Mesenchymal stem cell (in vitro differentiated cells and primary cell): ENCODE measurements around the gene ERCC4.

Experiments
- DNase-seq: peaks from one replicate; pipeline ENCODE4 v3.0.0-alpha.2; 2013
- H2AFZ ChIP-seq: one replicate; pipeline ENCODE4 v1.6.1; 2013; ENCODE audit warnings: low read depth, mild to moderate bottlenecking, control low read depth, inconsistent platforms, low read length, moderate library complexity
- H2AK5ac ChIP-seq: 2 replicates; pipeline ENCODE4 v1.6.1; 2013; ENCODE audit warnings: low read length, moderate library complexity, mild to moderate bottlenecking, inconsistent platforms; ENCODE audit not compliant: severe bottlenecking
- H2BK120ac ChIP-seq: one replicate; pipeline ENCODE4 v1.6.1; 2013; ENCODE audit warnings: low read depth, mild to moderate bottlenecking, inconsistent platforms, low read length, moderate library complexity
- H2BK12ac ChIP-seq, 2 experiments: one replicate each; pipeline ENCODE4 v1.6.1; 2013; ENCODE audit warnings: inconsistent platforms in 2 of 2, low read length in 2 of 2, mild to moderate bottlenecking in 2 of 2, moderate library complexity in 2 of 2, control low read depth in 1 of 2
- H2BK15ac ChIP-seq: one replicate; pipeline ENCODE4 v1.6.1; 2013; ENCODE audit warnings: mild to moderate bottlenecking, low read depth, inconsistent platforms; ENCODE audit not compliant: poor library complexity, severe bottlenecking
- H2BK5ac ChIP-seq: 2 replicates; pipeline ENCODE4 v1.6.1; 2013; ENCODE audit warnings: low read depth, mild to moderate bottlenecking, low read length, control low read depth, inconsistent platforms; ENCODE audit not compliant: poor library complexity, severe bottlenecking
- H3K14ac ChIP-seq, 2 experiments: one replicate each; pipeline ENCODE4 v1.6.1; 2013; ENCODE audit warnings: inconsistent platforms in 2 of 2, low read length in 2 of 2, control low read depth in 1 of 2, mild to moderate bottlenecking in 1 of 2, moderate library complexity in 1 of 2
- H3K18ac ChIP-seq, 2 experiments: one replicate each; pipeline ENCODE4 v1.6.1; 2013; ENCODE audit warnings: inconsistent platforms in 2 of 2, low read length in 2 of 2, control low read depth in 1 of 2, low read depth in 1 of 2, mild to moderate bottlenecking in 1 of 2
- H3K23ac ChIP-seq, 2 experiments: one replicate each; pipeline ENCODE4 v1.6.1; 2013; ENCODE audit warnings: inconsistent platforms in 2 of 2, low read length in 2 of 2, mild to moderate bottlenecking in 2 of 2, moderate library complexity in 2 of 2, control low read depth in 1 of 2
- H3K27ac ChIP-seq: 2 replicates; pipeline ENCODE4 v1.5.1; 2013; ENCODE audit warnings: mild to moderate bottlenecking, moderate library complexity, low read length, control low read depth, inconsistent platforms; ENCODE audit not compliant: poor library complexity, severe bottlenecking
- H3K27me3 ChIP-seq, 2 experiments: 2 replicates each; pipeline versions ENCODE4 v1.6.1 to v1.7.0; 2013; ENCODE audit warnings: low read length in 2 of 2, mild to moderate bottlenecking in 2 of 2, moderate library complexity in 2 of 2, control low read depth in 1 of 2, inconsistent platforms in 1 of 2; ENCODE audit not compliant: control insufficient read depth in 1 of 2, insufficient read depth in 1 of 2
- H3K36me3 ChIP-seq, 2 experiments: 2 replicates each; pipeline versions ENCODE4 v1.6.1 to v1.7.0; 2013; ENCODE audit warnings: low read length in 2 of 2, control low read depth in 1 of 2, inconsistent platforms in 1 of 2, low read depth in 1 of 2, mild to moderate bottlenecking in 1 of 2; ENCODE audit not compliant: insufficient read depth in 2 of 2, control insufficient read depth in 1 of 2
- H3K4ac ChIP-seq, 2 experiments: one replicate each; pipeline ENCODE4 v1.6.1; 2013; ENCODE audit warnings: inconsistent platforms in 2 of 2, low read length in 2 of 2, mild to moderate bottlenecking in 2 of 2, moderate library complexity in 2 of 2, control low read depth in 1 of 2, low read depth in 1 of 2
- H3K4me1 ChIP-seq: 2 replicates; pipeline ENCODE4 v1.6.1; 2013; ENCODE audit warnings: low read depth, low read length, control low read depth; ENCODE audit not compliant: control insufficient read depth, insufficient read depth
- H3K4me2 ChIP-seq: 2 replicates; pipeline ENCODE4 v1.6.1; 2013; ENCODE audit warnings: low read length, mild to moderate bottlenecking, inconsistent platforms; ENCODE audit not compliant: poor library complexity, severe bottlenecking
- H3K4me3 ChIP-seq, 2 experiments: 2 replicates each; pipeline versions ENCODE4 v1.5.1 to v1.7.0; 2013; ENCODE audit warnings: low read length in 2 of 2, mild to moderate bottlenecking in 2 of 2, control low read depth in 1 of 2, low read depth in 1 of 2; ENCODE audit not compliant: insufficient read depth in 1 of 2
- H3K79me1 ChIP-seq: replicated peaks from 2 replicates; pipeline ENCODE4 v1.6.1; 2013; ENCODE audit warnings: mild to moderate bottlenecking, control low read depth, low read length, inconsistent platforms; ENCODE audit not compliant: poor library complexity, severe bottlenecking
- H3K9ac ChIP-seq: 2 replicates; pipeline ENCODE4 v1.7.0; 2013; ENCODE audit warnings: mild to moderate bottlenecking, low read length, moderate library complexity
- H3K9me3 ChIP-seq: 2 replicates; pipeline ENCODE4 v1.7.0; 2013; ENCODE audit warnings: mild to moderate bottlenecking, low read length; ENCODE audit not compliant: control insufficient read depth
- H4K8ac ChIP-seq: one replicate; pipeline ENCODE4 v1.6.1; 2013; ENCODE audit warnings: inconsistent platforms, mild to moderate bottlenecking, low read length, moderate library complexity
- H4K91ac ChIP-seq: one replicate; pipeline ENCODE4 v1.6.1; 2013; ENCODE audit warnings: mild to moderate bottlenecking, low read length, inconsistent platforms
- WGBS: methylation state at CpG from one replicate; pipeline ENCODE4 v1.1.7; 2013; ENCODE audit warnings: mixed read lengths; 5-methylcytosine and 5-hydroxymethylcytosine counted together

Gene ERCC4

GRCh38 chr16:13940397-13940933 is 20.5 kb downstream of the ERCC4 start:
- 95% methylated on average over 3 of the region's 3 CpGs for WGBS

DNA sequence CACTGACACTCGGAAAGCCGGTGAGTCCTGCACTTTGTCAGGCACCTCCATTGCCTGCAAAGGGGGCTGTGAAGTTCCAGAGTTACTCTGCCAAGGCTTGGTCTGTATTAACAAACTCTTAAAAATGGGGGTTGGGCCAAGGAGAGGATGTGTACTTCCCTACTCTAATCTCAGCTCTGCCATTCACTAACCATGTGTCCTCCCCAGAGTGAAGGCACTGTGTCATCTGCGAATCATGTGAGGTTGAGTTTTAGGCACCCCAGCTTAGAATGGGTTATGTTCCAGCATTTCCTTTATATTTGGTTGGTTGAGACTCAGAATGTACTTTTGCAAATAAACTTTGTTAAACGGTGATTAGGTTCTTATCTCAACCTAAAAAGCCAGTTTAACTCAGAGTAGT is 24.9 kb downstream of the ERCC4 start:
- Histone ChIP-seq H2AFZ (no peak overlapping the region), H2AK5ac (no peak overlapping the region), H3K4ac (no peak overlapping the region), H3K9me3 (no peaks in the 10 kb centered on the region), H2BK15ac (no peak overlapping the region), H3K4me3 (no peak overlapping the region), H2BK120ac (no peak overlapping the region), H3K36me3 (peaks cover 24 to 67% of the 10 kb centered on the region in 2 experiments), H3K27ac (no peak overlapping the region), H3K27me3 (no peaks in the 10 kb centered on the region), H3K14ac (no peak overlapping the region), H3K4me2 (no peak overlapping the region), H3K18ac (no peak overlapping the region), H2BK12ac (no peak overlapping the region), H4K8ac (peak overlapping the region; percentile 24), H3K79me1 (no peaks in the 10 kb centered on the region), H4K91ac (no peak overlapping the region), H3K23ac (no peak overlapping the region), H2BK5ac (no peak overlapping the region), H3K4me1 (no peaks in the 10 kb centered on the region), H3K9ac (no peak overlapping the region)
- WGBS: 71% methylated on average over 3 of the region's 4 CpGs
- DNase-seq: no peak

More at GRCh38 chr16:13940397-13940933, 20.5 kb downstream of the ERCC4 start:
- Histone ChIP-seq H2BK120ac (no peak overlapping the region), H3K14ac (no peak overlapping the region), H3K27ac (no peak overlapping the region), H3K4me2 (no peak overlapping the region), H3K79me1 (peaks cover 1% of the 10 kb centered on the region), H3K18ac (no peak overlapping the region), H2AK5ac (no peak overlapping the region), H2BK12ac (no peak overlapping the region), H3K4me1 (no peaks in the 10 kb centered on the region), H3K36me3 (peaks cover 15 to 62% of the 10 kb centered on the region in 2 experiments), H3K27me3 (no peaks in the 10 kb centered on the region), H3K9ac (no peak overlapping the region), H2BK15ac (no peak overlapping the region), H3K23ac (no peak overlapping the region), H3K9me3 (peaks cover 4% of the 10 kb centered on the region), H3K4me3 (no peak overlapping the region), H3K4ac (no peak overlapping the region), H2AFZ (no peak overlapping the region), H4K8ac (no peak overlapping the region), H4K91ac (no peak overlapping the region), H2BK5ac (no peak overlapping the region)
- no peak for DNase-seq

GRCh38 chr16:13945744-13946485 is 26.0 kb downstream of the ERCC4 start:
- Histone ChIP-seq H4K8ac (no peak overlapping the region), H2BK5ac (no peak overlapping the region), H3K27me3 (no peaks in the 10 kb centered on the region), H3K4me1 (no peaks in the 10 kb centered on the region), H3K27ac (no peak overlapping the region), H3K4me3 (no peak overlapping the region), H2BK12ac (no peak overlapping the region), H3K4me2 (no peak overlapping the region), H2BK15ac (no peak overlapping the region), H3K14ac (no peak overlapping the region), H2AK5ac (no peak overlapping the region), H2BK120ac (no peak overlapping the region), H3K18ac (no peak overlapping the region), H2AFZ (no peak overlapping the region), H3K23ac (no peak overlapping the region), H3K9me3 (no peaks in the 10 kb centered on the region), H3K36me3 (peaks cover 18 to 63% of the 10 kb centered on the region in 2 experiments), H3K9ac (no peak overlapping the region), H4K91ac (no peak overlapping the region), H3K4ac (no peak overlapping the region), H3K79me1 (no peaks in the 10 kb centered on the region)
- DNase-seq: no peak
- 92% methylated on average over 9 of the region's 9 CpGs for WGBS

DNA sequence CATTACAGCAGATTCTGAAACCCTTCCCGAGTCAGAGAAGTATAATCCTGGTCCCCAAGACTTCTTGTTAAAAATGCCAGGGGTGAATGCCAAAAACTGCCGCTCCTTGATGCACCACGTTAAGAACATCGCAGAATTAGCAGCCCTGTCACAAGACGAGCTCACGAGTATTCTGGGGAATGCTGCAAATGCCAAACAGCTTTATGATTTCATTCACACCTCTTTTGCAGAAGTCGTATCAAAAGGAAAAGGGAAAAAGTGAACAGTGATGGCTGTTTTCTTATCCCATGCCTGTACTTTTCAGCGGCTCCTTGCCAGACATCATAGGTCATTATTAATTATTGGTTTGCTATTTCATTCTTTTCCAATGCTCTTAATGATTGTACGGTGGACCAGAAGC is 28.1 kb downstream of the ERCC4 start:
- no peak overlapping the region for H2BK5ac ChIP-seq
- H3K4ac ChIP-seq: no peak overlapping the region
- H2AK5ac ChIP-seq: no peak overlapping the region
- H3K36me3 ChIP-seq: peaks cover 18 to 48% of the 10 kb centered on the region in 2 experiments
- H2BK120ac ChIP-seq: no peak overlapping the region
- H2BK12ac ChIP-seq: no peak overlapping the region
- DNase-seq: no peak
- H3K4me3 ChIP-seq: no peak overlapping the region
- no peak overlapping the region for H2AFZ ChIP-seq
- H3K27ac ChIP-seq: no peak overlapping the region
- H3K9ac ChIP-seq: no peak overlapping the region
- no peak overlapping the region for H4K91ac ChIP-seq
- no peaks in the 10 kb centered on the region for H3K79me1 ChIP-seq
- no peaks in the 10 kb centered on the region for H3K27me3 ChIP-seq
- H3K23ac ChIP-seq: no peak overlapping the region
- H3K4me2 ChIP-seq: no peak overlapping the region
- WGBS: 80% methylated on average over 8 of the region's 9 CpGs
- no peak overlapping the region for H2BK15ac ChIP-seq
- no peaks in the 10 kb centered on the region for H3K4me1 ChIP-seq
- H3K18ac ChIP-seq: no peak overlapping the region
- no peaks in the 10 kb centered on the region for H3K9me3 ChIP-seq
- no peak overlapping the region for H3K14ac ChIP-seq
- H4K8ac ChIP-seq: no peak overlapping the region
